Neuronal stem cell (in vitro differentiated cells): ENCODE results near the gene ZNHIT2.
A peak's percentile ranks its signal among the peaks of the same experiment; 100 is the strongest.

Experiments used
- DNase-seq: peaks from one replicate; pipeline ENCODE4 v3.0.0-alpha.2; 2013; ENCODE audit warnings: low spot score
- H2AFZ ChIP-seq: one replicate; pipeline ENCODE4 v1.6.1; 2013; ENCODE audit warnings: mild to moderate bottlenecking, low read length, inconsistent platforms
- H2AK5ac ChIP-seq: 2 replicates; pipeline ENCODE4 v1.6.1; 2013; ENCODE audit warnings: low read depth, mild to moderate bottlenecking, inconsistent platforms, low read length, moderate library complexity, mixed read lengths
- H2BK120ac ChIP-seq: 2 replicates; pipeline ENCODE4 v1.6.1; 2013; ENCODE audit warnings: low read depth, mild to moderate bottlenecking, inconsistent platforms, low read length, moderate library complexity, mixed read lengths
- H2BK12ac ChIP-seq: one replicate; pipeline ENCODE4 v1.6.1; 2013; ENCODE audit warnings: low read length, inconsistent platforms
- H2BK15ac ChIP-seq: 2 replicates; pipeline ENCODE4 v1.6.1; 2013; ENCODE audit warnings: mild to moderate bottlenecking, low read length, inconsistent platforms, mixed read lengths
- H2BK5ac ChIP-seq: one replicate; pipeline ENCODE4 v1.6.1; 2013; ENCODE audit warnings: inconsistent platforms, mild to moderate bottlenecking, low read length, moderate library complexity
- H3K14ac ChIP-seq: one replicate; pipeline ENCODE4 v1.6.1; 2013; ENCODE audit warnings: low read length, inconsistent platforms
- H3K18ac ChIP-seq: 2 replicates; pipeline ENCODE4 v1.6.1; 2013; ENCODE audit warnings: low read length, inconsistent platforms
- H3K23ac ChIP-seq: 2 replicates; pipeline ENCODE4 v1.6.1; 2013; ENCODE audit warnings: low read depth, mild to moderate bottlenecking, mixed read lengths, low read length, inconsistent platforms; ENCODE audit not compliant: poor library complexity
- H3K27ac ChIP-seq: replicated peaks from 3 replicates; pipeline ENCODE4 v1.5.1; 2013; ENCODE audit warnings: low read length, inconsistent platforms
- H3K27me3 ChIP-seq, 3 experiments: 2 replicates each; pipeline ENCODE4 v1.6.1; 2013; ENCODE audit warnings: low read length in 3 of 3, mild to moderate bottlenecking in 2 of 3, inconsistent platforms in 1 of 3, low read depth in 1 of 3, mixed read lengths in 1 of 3, moderate library complexity in 1 of 3; ENCODE audit not compliant: control insufficient read depth in 3 of 3, insufficient read depth in 3 of 3
- H3K36me3 ChIP-seq, 2 donors: replicated peaks in 1 of 2; 2 replicates each; pipeline ENCODE4 v1.6.1; 2013; ENCODE audit warnings: low read length in 2 of 2; ENCODE audit not compliant: control insufficient read depth in 2 of 2, insufficient read depth in 2 of 2
- H3K4ac ChIP-seq: 2 replicates; pipeline ENCODE4 v1.6.1; 2013; ENCODE audit warnings: inconsistent platforms, mild to moderate bottlenecking, low read length, moderate library complexity
- H3K4me1 ChIP-seq, 2 donors: 1 replicate in 1 of 2; 2 replicates in 1 of 2; pipeline ENCODE4 v1.6.1; 2013; ENCODE audit warnings: low read length in 2 of 2, low read depth in 1 of 2; ENCODE audit not compliant: control insufficient read depth in 2 of 2, insufficient read depth in 1 of 2
- H3K4me2 ChIP-seq: one replicate; pipeline ENCODE4 v1.6.1; 2013; ENCODE audit warnings: mild to moderate bottlenecking, low read length, inconsistent platforms; ENCODE audit not compliant: insufficient read depth, poor library complexity, severe bottlenecking
- H3K4me3 ChIP-seq, 2 donors: 2 replicates each; pipeline ENCODE4 v1.5.1; 2013; ENCODE audit warnings: low read length in 2 of 2, mild to moderate bottlenecking in 2 of 2, inconsistent platforms in 1 of 2, moderate library complexity in 1 of 2
- H3K79me1 ChIP-seq: one replicate; pipeline ENCODE4 v1.6.1; 2013; ENCODE audit warnings: low read depth, mild to moderate bottlenecking, inconsistent platforms, low read length, moderate library complexity
- H3K9ac ChIP-seq: one replicate; pipeline ENCODE4 v1.6.1; 2013; ENCODE audit warnings: mild to moderate bottlenecking, low read depth, low read length, inconsistent platforms; ENCODE audit not compliant: poor library complexity
- H3K9me3 ChIP-seq, 2 donors: replicated peaks in 1 of 2; 2 replicates each; pipeline versions ENCODE3 to v1.6.1; 2013; ENCODE audit warnings: low read length in 2 of 2, mild to moderate bottlenecking in 2 of 2, inconsistent platforms in 1 of 2, low read depth in 1 of 2, mixed read lengths in 1 of 2, moderate library complexity in 1 of 2; ENCODE audit not compliant: control insufficient read depth in 2 of 2, insufficient read depth in 1 of 2
- H4K8ac ChIP-seq: one replicate; pipeline ENCODE4 v1.6.1; 2013; ENCODE audit warnings: low read depth, mild to moderate bottlenecking, inconsistent platforms, low read length, moderate library complexity
- H4K91ac ChIP-seq: one replicate; pipeline ENCODE4 v1.6.1; 2013; ENCODE audit warnings: low read length, low read depth, mild to moderate bottlenecking, inconsistent platforms; ENCODE audit not compliant: poor library complexity
- WGBS, 2 donors: extraction: QIAGEN DNeasy Blood & Tissue Kit; methylation state at CpG; one replicate each; pipeline ENCODE4 v1.1.7; 2013; ENCODE audit warnings: missing lambda C conversion rate in 2 of 2, mixed read lengths in 1 of 2; ENCODE audit not compliant: insufficient read length in 2 of 2, insufficient replicate concordance in 1 of 2; ENCODE audit errors: extremely low coverage in 2 of 2; 5-methylcytosine and 5-hydroxymethylcytosine counted together

The ZNHIT2 gene

DNA sequence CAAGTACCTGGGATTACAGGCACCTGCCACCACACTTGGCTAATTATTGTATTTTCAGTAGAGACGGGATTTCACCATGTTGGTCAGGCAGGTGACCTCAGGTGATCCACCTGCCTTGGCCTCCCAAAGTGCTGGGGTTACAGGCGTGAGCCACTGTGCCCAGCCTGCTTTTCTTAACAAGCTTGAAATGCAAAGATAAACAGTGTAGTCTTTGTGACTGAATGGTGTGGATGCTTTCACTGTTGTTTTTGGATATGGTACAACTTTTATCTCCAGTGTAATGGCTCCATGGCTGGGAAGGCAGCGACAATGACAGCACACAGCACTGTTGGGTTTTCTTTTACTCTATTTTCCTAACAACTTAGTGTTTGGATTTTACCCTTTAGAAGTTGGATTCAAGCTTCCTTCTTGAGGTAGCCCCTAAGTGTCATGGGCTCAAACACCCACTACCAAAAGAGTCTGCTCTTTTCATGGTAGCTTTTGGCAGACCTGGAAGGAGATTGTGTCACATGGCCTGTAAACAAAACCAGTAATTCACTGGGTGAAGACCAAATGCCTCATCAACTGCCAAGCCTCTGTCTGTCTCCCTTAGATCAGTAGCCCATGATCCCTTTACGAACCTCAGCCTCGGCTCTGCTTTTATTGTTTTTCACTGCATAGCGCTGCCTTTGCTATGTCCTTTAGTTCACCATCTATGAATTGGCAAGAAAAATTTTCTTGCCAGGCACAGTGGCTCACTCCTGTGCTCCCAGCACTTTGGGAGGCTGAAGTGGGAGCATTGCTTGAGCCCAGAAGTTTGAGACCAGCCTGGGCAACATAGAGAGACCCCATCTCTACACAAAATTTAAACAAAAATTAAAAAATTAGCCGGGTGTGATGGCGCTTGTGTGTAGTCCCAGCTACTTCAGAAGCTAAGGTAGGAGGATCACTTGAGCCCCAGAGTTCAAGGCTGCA is 15.1 kb downstream of the ZNHIT2 start:
- Histone ChIP-seq H3K27ac (no peak overlapping the region), H3K4me3 (no peak overlapping the region), H3K4me2 (no peak overlapping the region)

DNA sequence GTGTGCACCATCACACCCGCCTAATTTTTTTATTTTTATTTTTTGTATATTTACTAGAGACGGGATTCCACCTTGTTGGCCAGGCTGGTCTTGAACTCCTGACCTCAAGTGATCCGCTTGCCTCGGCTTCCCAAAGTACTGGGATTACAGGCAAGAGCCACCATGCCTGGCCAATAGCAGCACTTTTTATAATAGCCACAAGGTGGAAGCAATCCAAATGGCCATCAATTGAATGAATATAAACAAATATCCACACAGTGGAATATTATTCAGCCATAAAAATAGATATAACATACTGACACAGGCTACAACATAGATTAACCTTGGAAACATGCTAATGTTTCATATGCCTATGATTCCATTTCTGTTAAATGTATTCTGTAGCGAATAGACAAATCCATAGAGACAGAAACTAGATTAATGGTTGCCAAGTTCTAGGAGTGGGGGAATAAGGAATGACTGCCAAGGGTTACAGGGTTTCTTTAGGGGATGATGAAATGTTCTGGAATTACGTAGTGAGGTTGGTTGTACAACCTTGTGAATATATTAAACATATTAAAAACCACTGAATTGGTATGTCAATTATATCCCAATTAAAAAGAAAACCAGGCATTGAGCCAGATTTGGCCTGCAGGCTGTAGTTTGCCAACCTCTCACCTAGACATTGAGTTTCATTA is 16.7 kb downstream of the ZNHIT2 start:
- Histone ChIP-seq H4K91ac (no peak overlapping the region), H3K27me3 (no peaks in the 10 kb centered on the region), H2BK120ac (no peak overlapping the region), H3K4ac (no peak overlapping the region), H3K4me1 (peaks cover 2 to 6% of the 10 kb centered on the region in 2 donors), H4K8ac (no peak overlapping the region), H3K9ac (no peak overlapping the region), H2AK5ac (no peak overlapping the region), H3K4me3 (no peak overlapping the region), H2BK15ac (no peak overlapping the region), H2BK5ac (no peak overlapping the region), H2AFZ (no peak overlapping the region), H3K36me3 (peaks cover 3 to 15% of the 10 kb centered on the region in 2 donors), H3K18ac (no peak overlapping the region), H3K4me2 (no peak overlapping the region), H3K27ac (no peak overlapping the region), H3K14ac (no peak overlapping the region), H3K23ac (no peak overlapping the region), H3K79me1 (peaks cover 3% of the 10 kb centered on the region), H2BK12ac (no peak overlapping the region), H3K9me3 (no peaks in the 10 kb centered on the region)
- WGBS, 2 donors = no CpG with 5 or more reads among the region's 6 CpGs
- DNase-seq = no peak

More for the DNA sequence above, 15.1 kb downstream of the ZNHIT2 start:
- no peak overlapping the region for H2AFZ ChIP-seq
- H3K79me1 ChIP-seq = peaks cover 1% of the 10 kb centered on the region
- no peak overlapping the region for H2BK120ac ChIP-seq
- H3K18ac ChIP-seq = no peak overlapping the region
- no peak overlapping the region for H3K14ac ChIP-seq
- H2BK15ac ChIP-seq = no peak overlapping the region
- H4K8ac ChIP-seq = no peak overlapping the region
- no CpG with 5 or more reads among the region's 8 CpGs for WGBS, 2 donors
- H3K23ac ChIP-seq = no peak overlapping the region
- H3K9ac ChIP-seq = no peak overlapping the region
- H3K27me3 ChIP-seq = no peaks in the 10 kb centered on the region
- peaks cover 3 to 17% of the 10 kb centered on the region in 2 donors for H3K36me3 ChIP-seq
- no peak overlapping the region for H3K4ac ChIP-seq
- no peak for DNase-seq
- H2AK5ac ChIP-seq = no peak overlapping the region
- H3K4me1 ChIP-seq = no peaks in the 10 kb centered on the region
- no peaks in the 10 kb centered on the region for H3K9me3 ChIP-seq
- no peak overlapping the region for H2BK5ac ChIP-seq
- H4K91ac ChIP-seq = no peak overlapping the region
- H2BK12ac ChIP-seq = no peak overlapping the region

DNA sequence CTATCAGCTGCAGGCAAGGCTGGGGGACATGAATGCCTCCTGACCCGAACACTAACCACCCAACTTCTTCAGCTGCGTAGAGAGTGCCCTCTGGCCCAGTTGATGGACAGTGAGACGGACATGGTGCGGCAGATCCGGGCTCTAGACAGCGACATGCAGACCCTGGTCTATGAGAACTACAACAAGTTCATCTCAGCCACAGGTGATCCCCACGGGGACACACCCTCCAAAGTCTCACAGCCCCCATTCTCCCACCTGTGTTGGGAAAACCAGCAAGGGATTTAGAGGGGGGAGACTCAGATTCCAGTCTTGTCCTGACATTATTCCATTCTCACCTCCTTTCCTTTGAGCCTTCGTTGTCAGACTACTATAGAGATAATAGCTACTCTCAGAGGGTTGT is 20.6 kb downstream of the ZNHIT2 start:
- WGBS, 2 donors = no CpG with 5 or more reads among the region's 8 CpGs
- no peak overlapping the region for H3K18ac ChIP-seq
- H3K14ac ChIP-seq = no peak overlapping the region
- H3K79me1 ChIP-seq = peaks cover 3% of the 10 kb centered on the region
- H3K4me3 ChIP-seq = peak overlapping the region; percentile 31 to 91
- H4K91ac ChIP-seq = no peak overlapping the region
- H3K9ac ChIP-seq = peak overlapping the region; percentile 78
- no peaks in the 10 kb centered on the region for H3K9me3 ChIP-seq
- peaks cover 2 to 9% of the 10 kb centered on the region in 2 donors for H3K36me3 ChIP-seq
- H3K27me3 ChIP-seq = no peaks in the 10 kb centered on the region
- H2BK5ac ChIP-seq = peak overlapping the region; percentile 59
- H3K4ac ChIP-seq = no peak overlapping the region
- no peak overlapping the region for H2BK120ac ChIP-seq
- H3K4me2 ChIP-seq = peak overlapping the region; percentile 64
- peak overlapping the region; percentile 97 for H2AFZ ChIP-seq
- peaks cover 4 to 7% of the 10 kb centered on the region in 2 donors for H3K4me1 ChIP-seq
- no peak overlapping the region for H2AK5ac ChIP-seq
- no peak overlapping the region for H3K27ac ChIP-seq
- no peak for DNase-seq
- no peak overlapping the region for H2BK12ac ChIP-seq
- H2BK15ac ChIP-seq = no peak overlapping the region
- H4K8ac ChIP-seq = no peak overlapping the region
- H3K23ac ChIP-seq = no peak overlapping the region
